Measurements from ENCODE around the gene NUDT14. TPM values are rescaled to one million over a fixed set of nuclear protein-coding genes. Genes with fewer than 3 reads are reported as not detected.

Gene NUDT14
- total and polyA plus RNA-seq, 9 donors = 0.68 to 22.5 (median 11.4) TPM

DNA sequence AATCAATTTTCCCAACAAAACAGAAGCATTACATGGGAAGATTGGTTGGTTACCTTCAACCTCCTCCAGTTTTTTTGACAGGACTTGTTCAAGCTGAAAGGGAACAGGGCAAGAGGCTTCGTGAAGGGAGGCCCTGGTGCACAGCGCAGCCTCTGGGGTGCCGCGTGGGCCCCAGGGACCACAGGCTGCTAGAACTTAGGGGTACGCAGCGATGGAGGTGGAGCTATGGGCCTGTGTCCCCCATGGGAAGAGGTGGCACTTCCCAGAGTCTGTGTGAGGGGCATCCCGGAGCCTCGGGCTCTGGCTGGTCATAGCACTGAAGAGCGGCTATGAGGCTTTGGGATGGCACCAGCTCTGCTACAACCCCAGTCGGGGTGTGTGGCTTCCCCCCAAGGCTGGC lies 45.1 kb upstream of the NUDT14 start:
- Histone ChIP-seq H3K27ac (no peak overlapping the region), H3K9me3 (no peaks in the 10 kb centered on the region), H3K4me1 (ENCODE audit: insufficient read depth) (no peaks in the 10 kb centered on the region), H3K27me3 (no peaks in the 10 kb centered on the region), H3K4me3 (no peak overlapping the region), H3K36me3 (no peaks in the 10 kb centered on the region)
- intact Hi-C loops (cut with DNase I) = no loop called here
- 96 to 98% (median 96%) methylated on average over 10 of the region's 10 CpGs for WGBS, 3 donors
- DNase-seq = no peak
- TF ChIP-seq, protein P1, sequence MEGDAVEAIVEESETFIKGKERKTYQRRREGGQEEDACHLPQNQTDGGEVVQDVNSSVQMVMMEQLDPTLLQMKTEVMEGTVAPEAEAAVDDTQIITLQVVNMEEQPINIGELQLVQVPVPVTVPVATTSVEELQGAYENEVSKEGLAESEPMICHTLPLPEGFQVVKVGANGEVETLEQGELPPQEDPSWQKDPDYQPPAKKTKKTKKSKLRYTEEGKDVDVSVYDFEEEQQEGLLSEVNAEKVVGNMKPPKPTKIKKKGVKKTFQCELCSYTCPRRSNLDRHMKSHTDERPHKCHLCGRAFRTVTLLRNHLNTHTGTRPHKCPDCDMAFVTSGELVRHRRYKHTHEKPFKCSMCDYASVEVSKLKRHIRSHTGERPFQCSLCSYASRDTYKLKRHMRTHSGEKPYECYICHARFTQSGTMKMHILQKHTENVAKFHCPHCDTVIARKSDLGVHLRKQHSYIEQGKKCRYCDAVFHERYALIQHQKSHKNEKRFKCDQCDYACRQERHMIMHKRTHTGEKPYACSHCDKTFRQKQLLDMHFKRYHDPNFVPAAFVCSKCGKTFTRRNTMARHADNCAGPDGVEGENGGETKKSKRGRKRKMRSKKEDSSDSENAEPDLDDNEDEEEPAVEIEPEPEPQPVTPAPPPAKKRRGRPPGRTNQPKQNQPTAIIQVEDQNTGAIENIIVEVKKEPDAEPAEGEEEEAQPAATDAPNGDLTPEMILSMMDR (IDR thresholded peaks at IDR 0.05) = no peak
- TF ChIP-seq EP300 (IDR thresholded peaks at IDR 0.05) (no peak), POLR2A (IDR thresholded peaks at IDR 0.05) (no peak)

DNA sequence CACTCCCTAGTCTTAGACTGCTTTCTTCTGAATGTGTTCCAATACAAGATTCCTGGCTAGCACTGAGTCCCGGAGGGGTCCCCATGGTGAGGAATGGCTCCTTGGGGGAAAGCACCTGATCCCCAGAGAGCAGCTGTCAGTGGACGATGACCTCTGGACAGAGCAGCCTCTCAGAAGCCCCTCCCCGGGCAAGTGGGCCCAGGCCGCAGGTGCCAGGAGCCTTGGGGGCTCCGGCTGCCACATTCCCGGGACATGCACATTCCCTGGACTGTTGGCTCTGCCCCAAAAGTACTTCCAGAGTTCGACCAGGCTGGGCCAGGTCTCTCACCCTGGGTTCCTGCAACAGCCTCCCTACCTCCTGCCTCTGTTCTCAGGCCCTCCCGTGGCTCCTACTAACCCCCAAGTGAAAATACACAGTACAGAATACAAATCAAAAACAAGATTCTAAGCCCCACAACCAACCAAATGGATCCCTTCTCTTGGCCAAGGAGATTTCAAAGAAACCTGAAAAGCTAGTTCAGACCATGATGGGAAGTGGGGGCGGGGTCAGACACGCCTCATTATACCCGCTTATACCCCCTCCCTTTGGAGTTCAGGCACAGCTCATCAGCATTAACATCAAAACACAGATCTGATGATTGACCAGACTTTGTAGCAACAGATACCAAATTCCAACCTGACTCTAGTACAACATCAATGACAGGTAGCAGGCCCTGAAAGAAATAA lies 43.9 kb upstream of the NUDT14 start:
- intact Hi-C loops (cut with DNase I) = no loop called here
- WGBS, 3 donors = 85 to 88% (median 87%) methylated on average over 11 of the region's 11 CpGs

DNA sequence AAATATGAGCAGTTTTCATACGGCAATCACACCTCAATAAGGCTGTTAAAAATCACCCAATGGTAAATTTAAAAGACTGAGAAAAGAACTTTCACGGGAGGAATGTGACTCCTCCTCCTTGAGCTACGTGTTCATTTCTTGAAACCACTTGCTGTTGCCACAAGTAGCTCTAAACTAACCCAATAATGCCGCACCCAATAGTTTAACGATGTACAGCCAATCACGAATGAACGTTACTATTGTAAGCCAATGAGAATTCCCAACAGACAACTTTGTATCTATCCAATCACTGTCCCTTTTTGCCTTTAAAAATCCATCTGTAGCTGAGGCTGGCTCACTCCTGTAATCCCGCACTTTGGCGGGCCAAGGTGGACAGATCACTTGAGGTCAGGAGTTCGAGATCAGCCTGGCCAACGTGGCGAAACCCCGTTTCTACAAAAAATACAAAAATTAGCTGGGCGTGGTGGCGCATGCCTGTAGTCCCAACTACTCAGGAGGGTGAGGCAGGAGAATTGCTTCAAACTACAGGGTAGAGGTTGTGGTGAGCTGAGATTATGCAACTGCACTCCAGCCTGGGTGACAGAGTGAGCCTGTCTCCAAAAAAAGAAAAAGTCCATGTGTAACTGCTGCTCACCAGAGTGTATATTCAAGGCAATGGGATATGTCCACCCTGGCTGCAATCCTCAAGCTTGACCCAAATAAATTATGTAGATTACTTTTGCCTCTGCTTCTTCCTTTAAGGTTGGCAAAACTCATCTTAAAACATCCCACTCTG lies 42.8 kb upstream of the NUDT14 start:
- DNase-seq = no peak
- Histone ChIP-seq H3K4me1 (ENCODE audit: insufficient read depth) (no peaks in the 10 kb centered on the region), H3K4me3 (no peak overlapping the region), H3K9me3 (no peaks in the 10 kb centered on the region), H3K27me3 (no peaks in the 10 kb centered on the region), H3K27ac (no peak overlapping the region), H3K36me3 (no peaks in the 10 kb centered on the region)
- intact Hi-C loops (cut with DNase I) = no loop called here
- WGBS, 3 donors = 93 to 95% (median 94%) methylated on average over 15 of the region's 15 CpGs
- TF ChIP-seq POLR2A (IDR thresholded peaks at IDR 0.05) (no peak), EP300 (IDR thresholded peaks at IDR 0.05) (no peak)
- TF ChIP-seq, protein P1 (IDR thresholded peaks at IDR 0.05) = no peak

More for the DNA sequence above, 43.9 kb upstream of the NUDT14 start:
- TF ChIP-seq EP300 (IDR thresholded peaks at IDR 0.05) (no peak), POLR2A (IDR thresholded peaks at IDR 0.05) (no peak)
- TF ChIP-seq, protein P1 (IDR thresholded peaks at IDR 0.05) = no peak
- no peak overlapping the region for H3K27ac ChIP-seq
- no peak overlapping the region for H3K4me3 ChIP-seq
- no peaks in the 10 kb centered on the region for H3K36me3 ChIP-seq
- no peaks in the 10 kb centered on the region for H3K9me3 ChIP-seq
- no peaks in the 10 kb centered on the region for H3K27me3 ChIP-seq
- no peak for DNase-seq
- H3K4me1 ChIP-seq (ENCODE audit: insufficient read depth) = no peaks in the 10 kb centered on the region

DNA sequence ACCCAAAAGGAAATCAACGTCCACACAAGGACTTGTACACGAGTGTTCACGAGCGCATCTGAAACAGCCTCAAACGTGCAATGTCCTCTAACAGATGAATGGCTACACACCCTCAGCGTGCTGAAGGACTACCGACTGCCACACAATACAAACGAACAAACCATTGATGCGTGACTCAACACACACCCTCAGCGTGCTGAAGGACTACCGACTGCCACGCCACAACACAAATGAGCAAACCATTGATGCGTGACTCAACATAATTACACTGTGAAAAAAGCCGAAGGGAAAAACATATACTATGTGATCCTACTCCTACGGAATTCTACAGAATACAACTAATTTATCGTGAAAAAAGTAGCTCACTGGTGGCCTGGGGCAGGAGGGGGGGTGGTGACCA lies 42.1 kb upstream of the NUDT14 start:
- H3K9me3 ChIP-seq = no peaks in the 10 kb centered on the region
- DNase-seq = no peak
- 92 to 94% (median 93%) methylated on average over 16 of the region's 16 CpGs for WGBS, 3 donors
- H3K27ac ChIP-seq = no peak overlapping the region
- no peaks in the 10 kb centered on the region for H3K4me1 ChIP-seq (ENCODE audit: insufficient read depth)
- no peaks in the 10 kb centered on the region for H3K36me3 ChIP-seq
- no peak overlapping the region for H3K4me3 ChIP-seq
- intact Hi-C loops (cut with DNase I) = no loop called here
- TF ChIP-seq, protein P1 (IDR thresholded peaks at IDR 0.05) = no peak
- TF ChIP-seq POLR2A (IDR thresholded peaks at IDR 0.05) = no peak
- TF ChIP-seq EP300 (IDR thresholded peaks at IDR 0.05) = no peak
- H3K27me3 ChIP-seq = no peaks in the 10 kb centered on the region

All from ovary (tissue), 9 donors.